A549 treated with AZD9567 at 1 μM for 4 hours (cell line): Measurements from ENCODE around the gene TIFAB. TPM values are rescaled to one million over a fixed set of nuclear protein-coding genes. Genes with fewer than 3 reads are reported as not detected.

ENCODE experiments used
- total RNA-seq: library from RNA; stranded (reverse); fragments of 200-300 nt; extraction: Qiagen RNA extraction; gene quantifications from 5 replicates; pipeline ENCODE4 v1.2.3, GENCODE V29; 2022; ENCODE audit not compliant: insufficient read depth

TIFAB gene
- total RNA-seq, result not detected in 5 replicates

GRCh38 chr5:135452321-135453030 is at the start of gene TIFAB:
Gene TIFAB, minus strand, starts transcription at chr5:135452351. Its CDS starts 2,412 bp downstream, at chr5:135449939.

GRCh38 chr5:135447298-135447929 is 4.7 kb downstream of the TIFAB start, which contains the start of gene DCANP1:
Gene DCANP1, minus strand, starts transcription at chr5:135447348. Its CDS starts 240 bp downstream, at chr5:135447108.

GRCh38 chr5:135398855-135399793 is 53.0 kb downstream of the TIFAB start, which contains the start of gene MACROH2A1:
Gene MACROH2A1, minus strand, starts transcription at chr5:135399231. Its CDS starts 10,138 bp downstream, at chr5:135389093.

Other genes with a start within 250 kb of the TIFAB start
- gene MACROH2A1, start 53.1 kb downstream of the TIFAB start, total RNA-seq, result 180 to 197 TPM (median 192 TPM) in 5 replicates
- not detected in 5 replicates for gene DCANP1, start 5.0 kb downstream of the TIFAB start, total RNA-seq
- gene NEUROG1, start 83.6 kb upstream of the TIFAB start, total RNA-seq, result not detected in 5 replicates
- 0.11 to 0.20 TPM (median 0.15 TPM) in 4 of 5 replicates, not detected in the other for gene CXCL14, start 126.6 kb upstream of the TIFAB start, total RNA-seq